ENCODE results near the gene IER5.

Gene IER5

DNA sequence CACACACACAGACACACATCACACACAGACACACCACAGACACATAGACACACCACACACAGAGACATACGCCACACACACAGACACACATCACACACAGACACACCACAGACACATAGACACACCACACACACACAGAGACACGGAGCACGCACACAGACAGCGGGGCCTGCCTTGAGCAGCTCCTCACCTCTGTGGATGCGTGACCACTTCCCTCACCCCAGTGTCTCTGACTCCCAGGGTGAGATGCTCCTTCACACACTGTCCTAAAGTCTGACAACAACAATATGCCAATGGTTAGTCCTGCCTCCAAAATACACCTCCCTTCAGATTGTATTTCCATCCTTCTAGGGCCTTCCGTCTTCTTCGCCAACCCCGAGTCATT is 48.2 kb downstream of the IER5 start:
- TF ChIP-seq, protein P1, sequence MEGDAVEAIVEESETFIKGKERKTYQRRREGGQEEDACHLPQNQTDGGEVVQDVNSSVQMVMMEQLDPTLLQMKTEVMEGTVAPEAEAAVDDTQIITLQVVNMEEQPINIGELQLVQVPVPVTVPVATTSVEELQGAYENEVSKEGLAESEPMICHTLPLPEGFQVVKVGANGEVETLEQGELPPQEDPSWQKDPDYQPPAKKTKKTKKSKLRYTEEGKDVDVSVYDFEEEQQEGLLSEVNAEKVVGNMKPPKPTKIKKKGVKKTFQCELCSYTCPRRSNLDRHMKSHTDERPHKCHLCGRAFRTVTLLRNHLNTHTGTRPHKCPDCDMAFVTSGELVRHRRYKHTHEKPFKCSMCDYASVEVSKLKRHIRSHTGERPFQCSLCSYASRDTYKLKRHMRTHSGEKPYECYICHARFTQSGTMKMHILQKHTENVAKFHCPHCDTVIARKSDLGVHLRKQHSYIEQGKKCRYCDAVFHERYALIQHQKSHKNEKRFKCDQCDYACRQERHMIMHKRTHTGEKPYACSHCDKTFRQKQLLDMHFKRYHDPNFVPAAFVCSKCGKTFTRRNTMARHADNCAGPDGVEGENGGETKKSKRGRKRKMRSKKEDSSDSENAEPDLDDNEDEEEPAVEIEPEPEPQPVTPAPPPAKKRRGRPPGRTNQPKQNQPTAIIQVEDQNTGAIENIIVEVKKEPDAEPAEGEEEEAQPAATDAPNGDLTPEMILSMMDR (IDR thresholded peaks at IDR 0.05; ENCODE audit: low read depth, low read length), result no peak
- H3K4me3 ChIP-seq (replicated peaks in 1 of 2; ENCODE audit: low read depth in 2 of 2, low read length in 2 of 2), result no peak overlapping the region

DNA sequence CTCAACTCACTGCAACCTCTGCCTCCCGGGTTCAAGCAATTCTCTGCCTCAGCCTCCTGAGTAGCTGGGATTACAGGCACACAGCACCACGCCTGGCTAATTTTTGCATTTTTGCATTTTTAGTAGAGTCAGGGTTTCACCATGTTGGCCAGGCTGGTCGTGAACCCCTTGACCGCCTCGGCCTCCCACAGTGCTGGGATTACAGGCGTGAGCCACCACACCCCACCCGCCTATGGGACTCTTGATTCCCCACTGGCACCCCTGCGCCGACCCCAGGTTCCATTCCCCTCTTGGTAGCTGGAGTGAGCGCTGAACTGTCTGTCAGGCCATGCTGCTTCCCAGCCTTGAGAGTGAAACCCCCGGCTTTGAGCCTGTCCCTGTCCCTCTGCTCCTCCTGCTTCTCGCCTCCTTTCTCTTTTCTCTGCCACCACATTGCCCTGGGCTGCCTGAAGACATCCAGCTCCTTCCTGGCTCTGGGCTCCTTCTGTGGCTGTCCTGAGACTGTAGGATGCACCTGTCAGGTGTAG is 48.8 kb downstream of the IER5 start:
- H3K4me3 ChIP-seq (replicated peaks in 1 of 2; ENCODE audit: low read depth in 2 of 2, low read length in 2 of 2), result no peak overlapping the region
- no peak for DNase-seq (ENCODE audit: low read depth in 2 of 2)
- TF ChIP-seq, protein P1 (IDR thresholded peaks at IDR 0.05; ENCODE audit: low read depth, low read length), result no peak

More for the DNA sequence above, 48.2 kb downstream of the IER5 start:
- no peak for DNase-seq (ENCODE audit: low read depth in 2 of 2)

DNA sequence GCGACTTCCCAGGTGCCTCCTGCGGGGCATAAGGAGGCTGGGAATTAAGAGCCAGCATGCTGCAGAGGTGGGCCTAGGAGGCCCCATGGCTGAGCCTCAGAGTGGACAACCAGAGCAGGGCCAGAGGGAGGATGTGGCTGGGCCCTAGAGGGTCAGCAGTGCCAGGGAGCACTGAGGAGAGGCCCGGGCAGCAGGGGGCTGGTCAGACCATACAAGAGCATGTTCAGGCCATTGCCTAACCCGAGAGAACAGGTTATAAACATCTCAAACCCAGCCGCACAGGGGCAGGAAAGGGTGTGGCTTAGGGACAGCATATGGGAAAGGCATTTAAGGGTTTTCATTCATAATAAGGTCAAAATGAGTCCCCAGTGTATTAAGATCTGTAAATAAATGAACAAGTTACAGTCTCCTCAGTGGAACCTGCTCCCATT is 51.1 kb downstream of the IER5 start:
- DNase-seq (ENCODE audit: low read depth in 2 of 2), result peak; percentile 34 to 90
- TF ChIP-seq, protein P1 (IDR thresholded peaks at IDR 0.05; ENCODE audit: low read depth, low read length), result no peak

DNA sequence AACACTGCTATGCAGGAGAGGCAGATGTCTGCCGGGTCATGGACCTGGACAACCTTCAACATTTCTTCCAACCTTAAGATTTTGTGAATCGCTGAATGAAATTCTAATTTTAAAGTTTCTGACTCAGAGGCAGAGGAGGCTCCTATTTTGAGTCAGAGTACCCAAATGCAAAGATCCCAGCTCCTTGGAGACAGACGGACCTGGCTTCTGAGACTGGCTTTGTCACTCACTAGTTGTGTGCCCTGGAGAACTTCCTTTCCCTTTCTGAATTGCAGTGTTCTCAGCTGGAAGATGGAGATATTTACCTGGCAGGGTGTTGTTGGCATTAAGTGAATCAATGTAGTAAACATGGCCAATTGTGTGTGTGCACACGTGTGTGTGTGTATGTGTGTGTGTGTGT is 51.9 kb downstream of the IER5 start:
- DNase-seq (ENCODE audit: low read depth in 2 of 2), result peak in 1 of 2 donors; percentile 68
- H3K4me3 ChIP-seq (replicated peaks in 1 of 2; ENCODE audit: low read depth in 2 of 2, low read length in 2 of 2), result no peak overlapping the region
- TF ChIP-seq, protein P1 (IDR thresholded peaks at IDR 0.05; ENCODE audit: low read depth, low read length), result no peak

More for the DNA sequence above, 51.1 kb downstream of the IER5 start:
- no peak overlapping the region for H3K4me3 ChIP-seq (replicated peaks in 1 of 2; ENCODE audit: low read depth in 2 of 2, low read length in 2 of 2)

DNA sequence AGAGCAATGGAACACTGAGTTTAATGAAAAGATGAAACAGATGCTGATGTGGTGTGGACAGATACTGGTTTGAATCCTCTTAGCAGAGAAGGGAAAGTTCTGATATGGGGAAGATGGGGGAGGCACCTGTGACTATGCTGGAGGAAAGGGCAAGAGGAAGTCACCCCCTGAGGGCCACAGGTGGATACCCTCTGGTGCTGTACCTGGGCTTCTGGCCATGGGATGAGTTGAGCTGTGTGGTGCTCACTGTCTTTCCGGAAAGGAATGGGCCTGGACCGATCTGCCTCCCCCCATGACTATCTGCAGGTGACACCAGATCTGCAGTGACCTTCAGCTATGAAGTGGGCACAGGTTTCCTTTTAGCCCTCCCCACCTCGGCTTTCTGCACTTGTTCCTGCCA is 52.4 kb downstream of the IER5 start:
- no peak for DNase-seq (ENCODE audit: low read depth in 2 of 2)
- TF ChIP-seq, protein P1 (IDR thresholded peaks at IDR 0.05; ENCODE audit: low read depth, low read length), result no peak

DNA sequence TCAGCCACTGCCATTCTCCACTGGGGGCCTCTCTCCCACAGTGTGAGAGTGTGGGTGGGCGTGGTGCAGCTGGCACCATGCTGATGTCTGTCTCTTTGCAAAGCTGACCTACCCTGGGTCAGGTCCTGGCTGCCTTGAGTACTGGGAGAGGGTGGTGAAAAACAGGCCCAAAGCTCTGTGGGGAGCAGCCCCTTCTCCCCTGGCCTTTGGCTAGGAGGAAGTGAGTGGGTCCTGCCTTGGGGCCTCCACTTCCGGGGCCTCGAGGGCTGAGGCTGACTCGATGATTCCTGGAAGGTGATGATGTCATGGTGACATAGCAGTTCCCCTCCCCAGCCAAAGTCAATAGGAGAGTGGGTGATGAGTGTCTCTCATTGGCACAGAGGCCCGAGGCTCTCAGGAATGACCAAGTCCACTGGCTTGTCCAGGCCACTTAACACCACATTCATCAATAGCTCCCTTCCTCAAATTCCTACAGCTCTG is 53.0 kb downstream of the IER5 start:
- H3K4me3 ChIP-seq (replicated peaks in 1 of 2; ENCODE audit: low read depth in 2 of 2, low read length in 2 of 2), result no peak overlapping the region
- DNase-seq (ENCODE audit: low read depth in 2 of 2), result peak; percentile 59 to 96

More for the DNA sequence above, 52.4 kb downstream of the IER5 start:
- no peak overlapping the region for H3K4me3 ChIP-seq (replicated peaks in 1 of 2; ENCODE audit: low read depth in 2 of 2, low read length in 2 of 2)

More for the DNA sequence above, 53.0 kb downstream of the IER5 start:
- TF ChIP-seq, protein P1 (IDR thresholded peaks at IDR 0.05; ENCODE audit: low read depth, low read length), result no peak
